Gastrocnemius medialis (tissue), 4 donors: ENCODE measurements around the gene DPM3.

Experiments used
- CTCF ChIP-seq, 5 experiments: fragments of 450-650 bp in 3 of 5; fragments of 200-600 bp in 2 of 5; sonication (generic) in 2 of 5; IDR thresholded peaks in 4 of 5; conservative IDR thresholded peaks in 1 of 5; 1 replicate in 4 of 5; 2 replicates in 1 of 5; pipeline ENCODE4 v1.5.1; 2016 to 2019; ENCODE audit warnings: antibody characterized with exemption in 5 of 5, mild to moderate bottlenecking in 3 of 5, moderate library complexity in 3 of 5
- POLR2A ChIP-seq, 2 donors: fragments of 450-650 bp; IDR thresholded peaks; one replicate each; pipeline ENCODE4 v1.6.1; 2017; ENCODE audit warnings: antibody characterized with exemption in 2 of 2, mild to moderate bottlenecking in 2 of 2, moderate library complexity in 2 of 2

DNA sequence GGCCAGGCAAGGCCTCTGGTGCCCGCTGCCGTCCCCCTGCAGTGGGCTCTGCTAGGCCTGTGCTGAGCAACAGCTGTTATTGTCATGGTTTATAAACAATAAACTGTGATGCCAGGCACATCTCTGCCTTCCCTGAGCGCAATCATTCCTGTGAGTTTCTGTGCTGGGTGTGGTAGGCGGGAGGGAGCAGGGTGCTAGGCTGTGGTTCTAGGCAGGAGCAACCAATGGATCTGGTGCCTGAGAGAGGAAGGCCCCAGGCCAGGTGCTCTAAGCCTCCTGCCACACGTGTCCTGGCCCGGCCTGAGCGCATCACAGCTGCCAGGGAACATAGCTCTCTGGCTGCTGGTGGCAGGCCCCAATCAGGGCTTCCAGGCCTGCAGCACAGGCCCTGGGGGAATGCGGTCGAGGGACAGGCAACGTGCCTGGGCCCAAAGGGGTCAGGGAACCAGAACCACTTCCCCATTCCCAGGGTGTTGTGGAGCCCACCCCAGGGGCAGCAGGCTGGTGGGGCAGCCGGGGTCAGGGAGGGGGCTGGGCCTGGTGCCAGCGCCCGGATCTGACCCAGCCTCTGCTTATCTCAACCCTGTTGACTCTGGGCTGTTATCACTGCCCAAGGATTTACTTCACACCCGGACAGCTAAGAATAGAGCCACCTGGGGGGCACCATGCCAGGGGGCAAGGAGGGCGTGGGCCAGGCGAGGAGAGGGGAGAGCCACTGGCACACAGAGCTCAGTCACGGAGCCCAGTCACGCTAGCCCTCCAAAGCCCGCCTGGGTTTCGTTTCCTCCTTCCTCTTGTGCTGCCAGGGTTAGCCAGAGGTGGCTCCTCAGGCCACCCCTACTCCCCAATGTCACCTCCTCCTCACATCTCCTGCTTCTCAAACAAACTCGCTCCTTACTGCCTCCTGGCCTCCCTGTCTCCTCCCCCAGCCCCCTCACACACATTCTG is 44.8 kb upstream of the DPM3 start:
- no peak for TF ChIP-seq CTCF (IDR thresholded peaks at IDR 0.05 in 4 of 5, conservative IDR thresholded peaks at IDR 0.05 in 1 of 5)
- TF ChIP-seq POLR2A (IDR thresholded peaks at IDR 0.05) = no peak
